Cerebellar cortex (tissue), 1 donor: ENCODE measurements around the gene TBRG4.
A peak's percentile ranks its signal among the peaks of the same experiment; 100 is the strongest.

Source experiments
- DNase-seq: peaks from one replicate; pipeline ENCODE4 v3.0.0-alpha.2; 2015; ENCODE audit warnings: low spot score

The TBRG4 gene

DNA sequence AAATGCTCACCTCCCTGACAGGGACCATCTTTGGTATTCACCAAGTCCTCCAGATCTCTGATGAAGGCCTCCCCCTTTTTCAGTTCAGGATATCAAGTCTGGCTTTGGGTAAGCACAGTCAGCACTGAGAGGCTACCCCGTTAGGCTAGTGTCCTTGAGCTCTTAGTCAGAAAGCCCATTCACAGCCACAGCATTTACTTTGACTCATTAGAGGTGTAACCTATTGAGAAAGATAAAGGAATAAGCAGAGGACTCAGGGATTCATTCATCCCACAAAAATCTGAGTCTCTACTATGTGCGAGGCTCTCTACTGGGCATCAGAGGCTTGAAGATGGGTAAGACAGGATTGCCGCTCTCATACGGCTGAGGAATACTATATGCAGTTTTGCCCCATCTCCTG is 32.1 kb upstream of the TBRG4 start:
- DNase-seq = no peak

DNA sequence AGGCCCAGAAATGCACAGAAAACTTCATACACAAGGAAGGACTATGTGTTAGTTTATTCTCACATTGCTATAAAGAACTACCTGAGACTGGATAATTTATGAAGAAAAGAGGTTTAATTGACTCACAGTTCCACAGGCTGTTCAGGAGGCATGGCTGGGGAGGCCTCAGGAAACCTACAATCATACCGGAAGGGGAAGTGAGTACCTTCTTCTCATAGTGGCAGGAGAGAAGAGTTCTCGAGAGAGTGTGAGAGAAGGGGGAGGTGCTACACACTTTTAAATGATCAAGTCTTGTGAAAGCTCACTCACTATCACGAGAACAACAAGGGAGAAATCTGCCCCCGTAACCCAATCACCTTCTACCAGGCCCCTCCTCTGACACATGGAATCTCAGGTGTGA is 29.3 kb upstream of the TBRG4 start:
- no peak for DNase-seq

DNA sequence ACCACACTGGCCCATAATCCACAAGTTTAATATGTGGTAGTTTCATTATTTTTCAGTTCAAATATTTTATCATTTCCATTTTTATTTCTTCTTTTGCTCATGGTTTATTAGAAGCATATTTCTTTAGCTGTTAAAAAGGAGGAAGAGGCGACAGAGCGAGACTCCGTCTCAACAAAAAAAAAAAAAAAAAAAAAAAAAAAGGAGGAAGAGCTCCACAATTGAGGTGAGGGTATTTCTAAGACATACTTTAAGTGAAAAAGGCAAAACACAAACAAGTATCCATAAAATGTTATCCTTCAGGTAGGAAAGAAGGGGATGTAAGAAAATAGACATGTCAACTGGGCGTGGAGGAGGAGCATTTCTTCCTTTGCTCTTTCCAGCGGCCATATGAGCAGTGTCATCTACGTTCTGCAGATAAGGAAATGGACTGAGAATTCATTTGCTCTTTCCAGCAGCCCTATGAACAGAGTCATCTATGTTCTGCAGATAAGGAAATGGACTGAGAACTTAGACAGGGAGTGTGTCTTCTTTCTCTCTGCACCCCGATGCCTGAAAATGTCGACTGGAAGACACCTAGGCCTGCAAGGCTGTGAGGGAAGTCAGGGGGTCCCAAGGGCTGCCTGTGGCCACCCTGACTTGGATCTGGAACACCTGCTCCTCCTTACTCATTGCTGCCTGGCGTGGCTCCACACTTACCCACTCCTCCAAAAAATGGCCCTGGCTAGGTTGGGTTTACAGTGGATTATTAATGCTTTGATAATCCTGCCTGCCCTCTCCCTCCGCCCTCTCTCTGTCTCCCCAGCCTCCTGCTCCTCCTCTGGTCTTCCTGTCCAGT is 27.2 kb upstream of the TBRG4 start:
- DNase-seq = no peak

DNA sequence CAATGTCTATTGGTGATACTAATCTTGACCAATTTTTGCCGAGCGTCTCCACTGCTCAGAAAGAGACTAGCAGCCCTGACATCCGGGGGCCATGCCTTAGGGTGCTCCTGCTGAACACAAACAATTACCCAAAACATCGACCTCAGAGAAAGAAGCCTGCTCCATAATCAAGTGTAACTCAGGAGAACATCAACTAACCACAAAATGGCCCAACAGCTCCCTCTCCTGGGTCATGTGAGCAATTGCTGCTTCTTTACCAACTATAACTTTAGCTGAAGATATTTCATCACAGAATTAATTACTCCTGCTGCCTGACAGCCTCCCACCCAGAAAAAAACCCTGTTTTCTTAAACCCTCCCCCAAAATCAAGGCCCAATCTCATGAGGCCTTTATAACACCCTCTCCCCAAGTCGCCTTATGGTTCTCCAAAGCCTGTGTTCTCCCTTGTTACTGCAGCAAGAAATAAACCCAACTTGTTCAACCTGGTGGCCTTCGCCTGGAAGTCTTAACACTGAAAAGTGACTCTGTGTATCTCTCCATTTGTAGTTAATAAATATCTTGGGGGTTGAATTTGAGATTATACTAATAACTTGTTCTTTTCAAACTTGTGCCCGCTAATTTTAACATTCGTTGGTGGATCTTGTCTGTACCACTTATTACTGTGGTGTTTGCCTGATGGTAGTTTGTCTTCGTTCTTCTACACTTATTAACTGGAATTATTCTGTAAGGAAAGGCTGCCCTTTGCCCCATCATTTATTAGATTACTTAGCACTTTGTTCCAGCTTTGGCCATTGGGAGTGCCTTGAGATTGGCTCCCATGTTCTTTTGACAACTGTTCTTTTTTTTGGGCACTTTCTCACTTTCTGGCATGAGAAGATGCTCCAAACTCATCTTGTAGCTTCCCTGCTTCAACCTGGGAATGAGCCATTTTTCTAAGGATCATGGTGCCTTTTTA is 24.9 kb upstream of the TBRG4 start:
- peak; percentile 89 for DNase-seq

DNA sequence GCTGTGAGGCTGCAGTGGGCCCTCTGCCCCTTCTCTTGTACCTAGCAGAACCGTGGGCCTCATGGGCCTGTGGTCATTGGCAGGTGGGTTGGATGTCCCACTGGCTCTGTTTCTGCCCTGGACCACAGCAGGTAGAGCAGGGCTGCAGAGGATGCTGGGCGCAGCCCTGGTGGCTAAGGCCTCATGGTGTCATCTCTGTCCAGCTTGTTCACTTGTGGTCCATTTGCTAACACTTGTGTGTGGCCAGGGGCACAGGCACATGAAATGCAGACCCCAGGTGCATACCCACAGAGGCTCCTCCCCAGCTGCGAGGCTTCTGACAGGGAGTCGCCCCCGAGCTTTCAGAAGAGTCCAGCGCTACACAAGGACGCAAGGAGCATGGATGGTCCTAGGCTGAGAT is 22.4 kb upstream of the TBRG4 start:
- no peak for DNase-seq

DNA sequence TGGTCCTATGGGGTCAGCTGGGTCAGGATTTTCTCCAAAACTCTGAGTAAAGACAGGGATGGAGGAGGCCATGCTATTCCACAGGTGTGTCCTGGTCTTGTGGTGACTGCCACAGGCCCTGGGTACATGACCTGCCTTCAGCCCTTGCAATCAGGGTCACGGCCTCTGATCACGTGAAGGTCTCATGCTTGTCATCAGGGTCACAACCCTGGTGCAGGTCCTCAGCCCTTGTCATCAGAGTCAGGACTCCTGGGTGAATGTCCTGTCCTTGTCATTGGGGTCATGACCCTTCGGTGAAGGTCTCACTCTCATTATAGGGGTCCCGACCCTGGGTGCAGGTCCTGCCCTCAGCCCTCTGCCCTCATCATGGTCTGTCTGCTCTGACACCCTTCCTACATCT is 21.9 kb upstream of the TBRG4 start:
- no peak for DNase-seq

DNA sequence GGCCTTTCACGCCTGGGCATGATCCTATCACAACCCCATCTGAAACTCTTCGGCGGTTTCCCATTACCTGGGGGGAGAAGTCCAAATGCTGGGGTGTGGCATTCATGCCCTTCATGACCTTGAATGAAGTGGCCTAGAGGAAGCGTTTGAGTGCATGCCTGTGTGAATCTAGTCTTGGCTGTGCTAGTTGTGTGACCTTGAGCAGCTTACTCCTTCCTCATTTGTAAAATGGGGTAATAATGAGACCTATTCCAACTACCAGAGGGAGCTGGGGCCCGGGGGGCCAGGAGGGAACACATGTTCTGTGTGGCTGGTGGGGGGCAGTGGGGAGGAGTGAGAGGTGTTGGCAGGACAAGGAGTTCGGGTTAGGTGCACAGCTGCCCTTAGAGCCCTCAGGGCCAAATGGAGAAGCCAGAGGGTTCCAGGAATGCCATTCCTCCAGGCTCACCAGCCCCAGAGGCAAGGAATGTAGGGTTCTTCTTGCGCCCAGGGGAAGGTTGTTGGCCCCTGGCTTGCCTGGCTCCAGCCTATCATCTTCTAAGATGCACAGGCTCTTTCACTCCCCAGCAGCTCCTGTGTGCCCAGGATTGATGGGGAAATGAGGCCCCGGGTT is 21.3 kb upstream of the TBRG4 start:
- DNase-seq = no peak

DNA sequence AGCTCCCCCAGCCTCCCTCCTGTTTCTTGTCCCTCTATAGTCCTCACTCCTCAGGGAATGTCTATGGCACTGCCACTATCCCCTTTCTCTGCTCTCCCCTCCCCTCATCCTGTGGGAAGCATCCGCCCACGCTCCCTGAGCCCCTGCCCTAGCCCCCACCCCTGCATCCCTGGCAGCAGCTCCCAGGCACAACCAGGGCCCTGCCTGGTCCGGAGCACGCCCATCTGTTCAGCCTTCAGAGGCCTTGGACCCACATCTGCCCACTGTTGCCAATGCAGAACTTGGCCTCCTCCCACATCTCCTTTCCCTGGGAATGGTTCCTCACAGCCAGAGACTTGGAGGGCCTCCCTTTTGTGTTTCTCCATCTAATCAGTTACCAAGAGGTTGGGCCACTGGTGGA is 20.4 kb upstream of the TBRG4 start:
- no peak for DNase-seq

DNA sequence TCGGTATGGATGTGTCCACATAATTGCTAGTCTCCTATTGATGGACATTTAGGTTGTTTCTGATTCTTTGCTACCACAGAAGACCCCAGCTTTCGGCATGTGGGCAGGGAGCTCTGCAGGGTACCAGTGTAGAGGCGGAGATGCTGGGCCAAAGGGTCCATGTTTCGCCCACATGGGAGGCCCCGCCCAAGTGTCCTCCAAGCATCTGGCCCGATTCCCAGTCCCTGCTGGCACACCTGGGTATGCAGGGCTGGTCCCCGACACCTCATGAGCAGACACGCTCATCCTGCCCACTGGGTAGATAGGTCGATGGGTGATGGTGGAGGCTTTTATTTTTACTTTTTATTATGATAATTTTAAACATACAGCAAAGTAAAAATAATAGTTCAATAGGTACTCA is 19.4 kb upstream of the TBRG4 start:
- no peak for DNase-seq

DNA sequence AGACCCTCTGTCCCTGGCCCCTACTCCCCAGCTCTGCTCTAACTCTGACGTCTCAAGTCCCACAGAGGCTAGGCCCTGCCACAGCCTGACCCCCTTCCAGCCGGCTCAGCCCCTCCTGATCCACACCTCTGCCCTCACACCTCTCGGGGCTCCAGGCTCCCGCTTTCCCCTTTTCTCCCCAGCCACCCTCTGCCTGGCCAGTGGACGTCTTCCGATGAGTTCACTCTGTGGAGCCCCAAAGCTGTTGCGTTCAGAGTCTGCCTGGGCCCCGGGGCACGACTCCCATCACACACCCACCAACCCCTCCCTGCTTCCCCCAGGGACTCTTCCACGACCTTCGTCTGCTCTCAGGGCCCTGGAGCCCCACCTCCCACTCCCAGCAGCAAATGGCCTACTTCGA is 18.4 kb upstream of the TBRG4 start:
- DNase-seq = no peak

DNA sequence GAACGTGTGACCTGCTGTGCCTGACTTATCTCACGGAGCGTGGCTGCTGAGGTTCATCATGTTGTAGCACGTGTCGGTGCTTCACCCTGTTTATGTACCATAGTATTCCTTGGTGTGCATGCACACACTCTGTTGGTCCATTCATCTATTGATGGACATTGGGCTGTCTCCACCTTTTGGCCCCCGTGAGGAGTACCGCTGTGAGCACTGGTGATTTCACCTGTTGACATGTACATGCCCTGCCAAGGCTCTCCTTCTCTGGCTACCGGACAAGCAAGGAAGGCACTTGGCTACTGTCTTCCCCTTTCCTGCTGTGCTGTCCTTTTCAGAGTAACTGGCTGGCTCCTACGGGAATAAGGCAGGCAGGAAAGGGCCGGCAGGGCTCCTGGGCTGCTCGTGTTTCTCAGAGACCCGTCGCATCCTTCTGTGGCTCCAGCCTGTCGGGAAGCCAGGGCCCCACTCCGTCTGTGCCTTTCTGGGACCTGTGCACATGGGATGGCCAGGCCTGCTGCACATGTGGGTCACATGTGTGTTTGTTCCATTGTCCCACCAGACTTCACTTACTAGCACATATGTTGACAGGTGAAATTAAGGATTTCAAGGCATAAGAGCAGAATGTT is 17.8 kb upstream of the TBRG4 start:
- DNase-seq = peak; percentile 54

DNA sequence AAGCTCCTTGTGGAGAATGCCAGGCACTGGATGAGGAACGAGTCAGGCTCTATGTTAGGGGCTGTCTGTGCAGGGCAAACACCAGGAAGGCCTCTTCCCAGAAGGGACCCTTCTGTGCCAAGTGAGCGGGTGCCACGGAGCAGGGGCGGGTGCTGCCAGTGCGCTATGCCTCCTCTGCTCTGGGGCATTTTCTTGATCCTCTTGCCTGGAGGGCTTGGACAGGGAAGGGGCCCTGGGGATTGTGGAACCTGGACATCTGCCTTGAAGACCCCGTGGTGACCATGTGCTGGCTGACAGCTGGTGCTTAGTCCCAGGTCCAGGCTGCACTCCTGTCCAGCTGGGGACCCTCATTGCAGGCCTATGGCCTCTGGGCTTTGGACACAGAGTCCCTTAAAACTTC is 15.4 kb upstream of the TBRG4 start:
- no peak for DNase-seq

DNA sequence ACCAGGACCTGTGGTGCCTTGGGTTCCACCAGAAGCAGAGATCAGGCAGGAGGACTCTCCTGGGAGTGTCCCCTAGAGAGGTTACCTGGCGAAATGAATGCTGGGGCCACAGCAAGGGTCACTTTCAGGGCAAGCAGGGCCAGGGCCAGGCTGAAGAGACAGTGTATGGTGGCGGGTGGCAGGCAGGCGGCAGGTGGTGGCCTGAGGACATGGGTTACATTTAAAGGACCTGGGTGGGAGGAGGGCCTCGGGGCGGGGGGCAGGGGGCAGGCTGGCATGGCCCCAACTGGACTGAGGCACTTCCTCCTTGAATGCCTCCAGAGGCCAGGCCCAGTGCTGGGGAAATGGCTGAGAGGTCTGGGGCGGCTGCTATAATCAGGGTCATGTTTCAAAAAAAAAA is 14.7 kb upstream of the TBRG4 start:
- DNase-seq = no peak

DNA sequence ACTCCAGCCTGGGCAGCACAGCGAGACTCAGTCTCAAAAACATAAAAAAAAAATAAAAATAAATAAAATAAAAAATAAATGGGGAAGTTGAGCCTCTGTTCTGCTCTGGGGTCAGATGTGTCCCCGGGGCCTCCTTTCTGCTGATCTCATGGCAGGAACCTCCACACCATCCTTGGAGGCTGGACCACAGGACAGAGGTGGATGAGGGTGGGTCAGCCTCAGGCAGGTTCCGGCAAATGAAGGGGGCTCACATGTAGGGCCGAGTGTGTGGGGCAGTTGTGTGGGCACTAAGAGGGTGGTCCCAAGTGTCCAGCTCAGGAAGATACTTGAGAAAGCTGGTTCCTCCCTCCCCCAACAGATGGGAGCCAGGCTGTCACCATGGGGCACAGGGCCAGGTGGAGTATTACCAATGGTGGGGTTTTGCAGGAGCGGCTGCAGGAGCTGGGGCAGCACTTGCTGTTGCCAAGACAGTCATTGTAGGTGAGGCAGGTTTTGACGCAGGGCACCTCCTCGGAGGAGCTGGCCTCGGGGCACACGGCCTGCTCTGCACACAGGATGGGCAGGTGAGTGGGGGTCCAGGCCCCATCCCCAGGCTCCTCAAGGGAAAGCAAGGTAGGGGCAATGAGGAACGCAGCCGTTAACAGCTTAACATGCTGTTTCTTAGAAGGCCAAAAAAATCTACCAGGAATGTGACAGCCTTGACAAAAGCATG is 13.9 kb upstream of the TBRG4 start:
- DNase-seq = peak; percentile 17

DNA sequence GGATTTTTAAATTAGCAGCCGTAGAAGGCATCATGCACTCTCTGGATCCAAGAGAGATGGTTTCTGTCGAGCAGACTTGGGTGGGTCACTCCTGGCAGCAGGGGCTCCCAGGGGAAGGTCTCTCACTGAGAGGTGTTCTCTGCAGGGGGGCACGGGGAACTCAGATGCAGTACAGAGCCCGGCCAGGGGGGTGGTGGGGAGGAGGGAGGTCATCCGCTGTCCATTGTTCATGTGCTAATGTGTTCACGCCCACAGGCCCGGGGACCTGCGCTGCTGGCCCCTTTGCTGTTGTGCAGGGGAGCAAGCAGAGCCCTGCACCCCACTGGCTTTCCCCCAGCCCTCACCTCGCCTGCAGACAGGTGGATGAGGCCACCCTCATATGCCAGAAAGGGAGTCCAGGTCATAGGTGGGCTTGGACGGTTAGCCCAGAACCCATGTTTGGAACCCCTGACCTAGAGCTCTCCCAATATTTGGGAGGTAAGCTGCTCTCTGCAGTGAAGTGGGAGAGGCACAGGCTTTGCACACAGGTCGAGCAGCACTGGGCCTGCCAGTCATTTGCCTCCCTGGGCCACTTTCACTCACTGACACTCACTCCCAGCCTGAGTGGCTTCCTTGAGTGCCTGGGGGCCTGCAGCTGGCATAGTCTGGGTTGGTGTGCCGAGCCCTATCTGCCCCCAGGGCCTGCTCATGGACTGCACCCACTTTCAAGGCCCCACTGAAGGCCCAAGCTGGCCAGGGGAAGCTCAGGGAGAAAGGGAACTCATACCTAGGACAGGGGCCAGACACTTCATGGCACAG is 12.6 kb upstream of the TBRG4 start:
- DNase-seq = no peak

DNA sequence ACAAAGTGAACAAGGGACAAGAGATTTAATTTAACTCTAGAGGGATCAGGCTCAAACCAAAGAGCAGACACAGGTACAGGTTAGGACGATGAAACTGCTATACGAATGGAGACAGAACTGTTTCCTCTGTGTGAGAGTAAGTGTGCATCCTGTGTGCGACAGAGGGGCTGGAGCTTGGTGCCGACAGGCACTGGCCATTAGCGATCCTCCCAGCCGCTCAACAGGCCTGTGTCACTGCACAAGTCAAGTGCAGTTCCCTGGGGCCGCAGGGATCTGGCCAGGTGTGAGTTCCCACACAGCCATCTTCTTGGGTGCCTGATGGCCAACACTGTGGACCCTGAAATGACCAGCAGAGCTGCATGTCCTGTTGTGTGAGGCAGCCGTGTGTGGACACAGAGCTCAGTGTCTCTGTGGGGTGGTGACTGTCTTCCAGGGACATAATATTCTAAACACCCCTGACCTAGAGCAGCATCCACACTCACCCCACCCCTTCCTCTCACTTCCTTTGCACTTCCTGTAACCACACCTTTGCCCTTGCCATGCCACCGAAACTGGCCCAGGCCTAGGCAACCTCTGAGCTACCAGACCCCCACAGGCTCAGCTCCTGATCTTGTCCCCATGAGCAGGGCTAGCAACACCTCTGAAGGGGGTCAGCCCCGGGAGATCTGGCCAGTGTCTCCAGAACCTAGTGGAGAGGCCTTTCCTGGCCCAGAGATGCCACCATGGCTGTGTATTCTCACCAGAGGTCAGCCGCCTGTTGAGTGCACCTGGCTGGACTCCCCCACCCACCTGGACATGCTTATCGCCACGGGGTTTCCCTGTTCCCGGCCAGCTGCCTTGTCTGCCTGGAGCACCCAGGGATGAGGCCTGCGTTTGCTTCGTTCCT is 11.7 kb upstream of the TBRG4 start:
- no peak for DNase-seq

DNA sequence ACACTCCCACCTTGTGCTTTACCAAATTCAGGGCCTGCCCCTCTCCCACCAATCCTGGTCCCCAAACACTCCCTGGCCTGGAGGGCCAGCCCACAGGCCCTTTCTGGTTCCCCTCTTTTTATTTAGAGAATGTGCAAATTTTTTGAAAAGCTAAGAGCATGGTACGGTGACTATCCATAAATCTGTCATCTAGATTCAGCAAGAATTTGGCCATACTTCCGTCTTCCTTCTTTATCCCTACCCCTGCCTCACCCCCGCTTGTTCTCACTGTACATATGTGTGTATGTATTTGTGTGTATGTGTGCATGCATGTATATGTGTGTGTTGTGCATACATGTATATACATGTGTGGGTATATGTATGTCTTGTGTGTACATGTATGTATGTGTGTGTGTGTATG is 8.1 kb upstream of the TBRG4 start:
- DNase-seq = no peak

DNA sequence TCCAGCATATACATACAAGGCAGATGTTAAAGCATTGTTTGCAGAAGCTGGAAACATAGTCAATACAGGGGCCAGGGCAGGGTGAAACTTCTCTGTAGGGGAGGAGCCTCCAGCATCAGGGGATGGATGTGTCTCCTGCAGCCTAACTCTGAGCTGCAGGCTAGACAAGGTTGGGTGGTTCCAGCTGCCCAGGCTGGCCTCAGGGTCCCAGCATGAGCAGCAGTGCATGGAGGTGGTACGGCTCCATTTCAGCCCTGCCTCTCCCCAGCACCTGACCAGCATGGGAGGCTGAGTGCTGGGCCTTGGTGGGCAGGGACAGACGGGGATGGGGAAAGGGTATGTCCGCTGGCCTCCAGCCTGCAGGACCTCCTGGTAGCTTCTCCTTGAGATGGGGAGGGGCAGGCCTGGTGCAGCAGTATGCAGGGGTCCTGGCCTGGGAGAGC is 7.4 kb upstream of the TBRG4 start:
- DNase-seq = no peak

DNA sequence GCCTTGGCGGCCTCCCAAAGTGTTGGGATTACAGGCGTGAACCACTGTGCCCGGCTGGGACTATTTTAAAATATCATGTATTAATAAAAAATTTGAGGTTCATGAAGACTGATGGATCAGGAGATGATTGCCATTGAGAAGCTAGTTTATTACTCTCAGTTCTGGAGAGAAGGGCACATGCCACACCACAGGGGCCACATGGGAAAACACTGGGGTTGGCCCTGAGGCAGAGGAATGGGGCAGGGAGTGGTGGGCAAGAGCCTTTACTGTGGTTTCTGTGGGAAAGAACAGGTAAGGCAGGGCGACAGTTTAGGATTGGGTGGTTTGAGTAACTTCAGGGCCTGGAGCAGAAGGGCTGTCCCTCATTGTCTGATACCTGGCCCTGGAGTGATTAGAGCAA is 6.8 kb upstream of the TBRG4 start:
- DNase-seq = no peak

DNA sequence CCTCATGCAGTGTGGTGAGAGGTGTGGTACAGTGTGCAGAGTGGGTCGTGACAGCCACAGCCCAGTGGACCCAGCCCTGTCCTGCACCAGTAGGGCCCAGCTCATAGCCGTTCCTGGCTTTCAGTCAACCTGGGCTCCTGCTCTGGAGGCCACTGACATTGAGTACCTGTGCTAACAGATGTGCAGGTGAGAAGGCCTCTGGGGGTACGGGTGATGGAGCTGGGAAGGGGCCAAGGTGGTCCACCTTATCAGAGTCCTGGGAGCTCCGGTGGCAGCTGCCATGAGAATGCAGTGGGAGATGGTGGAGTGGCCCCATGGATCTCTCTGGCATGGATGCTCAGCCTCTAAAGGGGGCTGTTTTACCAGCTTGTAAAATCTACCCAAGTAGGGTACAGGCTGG is 6.1 kb upstream of the TBRG4 start:
- DNase-seq = no peak
